ENCODE measurements around the gene ZNF503.

ZNF503 gene, protein sequence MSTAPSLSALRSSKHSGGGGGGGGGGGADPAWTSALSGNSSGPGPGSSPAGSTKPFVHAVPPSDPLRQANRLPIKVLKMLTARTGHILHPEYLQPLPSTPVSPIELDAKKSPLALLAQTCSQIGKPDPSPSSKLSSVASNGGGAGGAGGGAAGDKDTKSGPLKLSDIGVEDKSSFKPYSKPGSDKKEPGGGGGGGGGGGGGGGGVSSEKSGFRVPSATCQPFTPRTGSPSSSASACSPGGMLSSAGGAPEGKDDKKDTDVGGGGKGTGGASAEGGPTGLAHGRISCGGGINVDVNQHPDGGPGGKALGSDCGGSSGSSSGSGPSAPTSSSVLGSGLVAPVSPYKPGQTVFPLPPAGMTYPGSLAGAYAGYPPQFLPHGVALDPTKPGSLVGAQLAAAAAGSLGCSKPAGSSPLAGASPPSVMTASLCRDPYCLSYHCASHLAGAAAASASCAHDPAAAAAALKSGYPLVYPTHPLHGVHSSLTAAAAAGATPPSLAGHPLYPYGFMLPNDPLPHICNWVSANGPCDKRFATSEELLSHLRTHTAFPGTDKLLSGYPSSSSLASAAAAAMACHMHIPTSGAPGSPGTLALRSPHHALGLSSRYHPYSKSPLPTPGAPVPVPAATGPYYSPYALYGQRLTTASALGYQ

DNA sequence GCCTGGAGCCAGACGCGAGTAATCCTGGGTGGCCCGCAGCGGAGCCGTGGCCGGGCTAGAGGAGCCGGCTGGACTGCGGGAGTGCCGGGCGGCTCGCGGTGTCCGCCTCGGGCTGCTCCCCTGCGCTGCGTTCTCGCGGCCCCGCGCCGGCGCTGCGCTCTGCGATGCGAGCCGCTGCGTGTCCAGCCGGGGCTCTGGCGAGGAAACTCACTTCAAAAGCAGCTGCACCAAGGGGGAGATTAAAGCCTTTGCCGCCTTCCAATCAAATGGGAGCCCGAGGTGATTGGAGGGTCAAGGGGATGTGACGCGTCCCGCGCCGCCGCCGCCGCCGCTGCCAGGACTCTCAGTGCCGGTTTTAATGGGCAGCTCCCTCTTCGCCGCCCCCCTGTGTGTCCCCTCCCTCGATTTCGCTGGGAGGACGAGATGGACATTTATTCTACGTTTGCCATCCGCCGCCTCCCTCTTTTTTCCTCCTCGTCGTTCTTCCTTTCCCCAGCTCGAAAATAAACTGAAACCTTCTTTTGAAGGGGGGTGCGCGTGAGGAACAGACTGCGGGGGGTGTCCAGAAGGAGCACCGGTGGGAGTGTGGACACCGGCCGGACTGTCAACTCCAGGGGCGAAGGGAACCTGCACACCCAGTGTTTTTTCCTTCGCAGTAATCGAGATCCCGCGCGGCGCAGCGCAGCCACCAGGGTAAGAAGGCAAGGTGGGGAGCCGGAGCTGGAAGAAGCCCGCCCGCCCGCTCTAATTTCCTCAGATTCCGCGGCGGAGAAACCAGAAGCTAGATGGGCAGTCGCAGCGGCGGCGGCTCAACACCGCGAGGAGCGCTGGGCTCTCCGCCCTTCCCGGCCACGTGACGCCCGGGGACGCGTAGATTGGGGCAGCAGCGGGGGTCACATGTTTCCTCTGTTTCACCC is at the start of gene ZNF503:
Gene ZNF503 (minus strand): TSS at position 196 of the 917 bp plus-strand sequence. CDS start 345 bp downstream, outside the sequence.
- no peak for DNase-seq (ENCODE audit: low read depth in 3 of 3)

DNA sequence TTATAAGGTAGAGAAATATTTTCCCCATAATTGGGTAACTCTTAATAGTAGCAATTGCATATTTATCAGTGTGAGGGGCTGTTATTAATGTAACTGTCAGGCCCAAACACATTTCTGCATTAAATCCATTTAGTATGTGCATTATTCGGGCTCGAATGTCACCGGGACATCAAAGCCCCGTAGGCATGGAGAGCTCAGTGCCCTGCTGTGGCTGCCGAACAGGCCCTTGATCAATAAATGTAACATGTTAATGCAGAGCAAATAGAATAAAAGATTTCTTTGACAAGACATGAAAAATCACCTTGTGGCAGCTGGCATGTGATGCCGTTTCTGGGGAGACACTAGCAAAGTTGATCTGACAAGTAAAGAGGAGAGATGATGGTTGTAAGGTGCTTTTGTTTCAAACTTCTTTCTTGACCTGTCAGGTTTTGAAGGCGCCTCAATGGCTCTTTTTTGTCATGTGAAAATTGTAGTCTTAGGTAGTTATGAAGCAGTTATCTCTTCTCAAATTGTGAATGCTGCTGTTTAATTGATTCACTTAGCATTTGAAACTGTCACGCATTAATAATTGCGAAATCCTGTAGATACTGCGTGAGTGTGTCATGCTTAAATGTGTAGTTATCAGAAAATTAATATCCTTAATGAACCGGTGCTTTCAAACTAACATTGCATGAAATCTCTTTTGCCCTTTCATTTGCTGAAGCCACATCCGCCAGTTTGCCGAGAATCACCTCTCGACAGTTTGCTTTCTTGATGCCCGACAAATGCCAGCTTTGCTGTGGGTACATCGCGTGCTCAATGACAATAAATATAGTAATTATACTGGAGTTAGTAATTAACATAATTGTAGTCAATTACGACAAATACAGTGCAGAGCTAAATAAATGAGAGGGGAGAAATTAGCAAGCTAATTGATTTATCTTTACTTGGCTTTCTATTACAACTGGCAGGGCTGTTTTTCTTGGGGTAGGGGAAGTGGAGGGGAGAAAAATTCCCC is 49.4 kb upstream of the ZNF503 start:
- no peak for DNase-seq (ENCODE audit: low read depth in 3 of 3)

DNA sequence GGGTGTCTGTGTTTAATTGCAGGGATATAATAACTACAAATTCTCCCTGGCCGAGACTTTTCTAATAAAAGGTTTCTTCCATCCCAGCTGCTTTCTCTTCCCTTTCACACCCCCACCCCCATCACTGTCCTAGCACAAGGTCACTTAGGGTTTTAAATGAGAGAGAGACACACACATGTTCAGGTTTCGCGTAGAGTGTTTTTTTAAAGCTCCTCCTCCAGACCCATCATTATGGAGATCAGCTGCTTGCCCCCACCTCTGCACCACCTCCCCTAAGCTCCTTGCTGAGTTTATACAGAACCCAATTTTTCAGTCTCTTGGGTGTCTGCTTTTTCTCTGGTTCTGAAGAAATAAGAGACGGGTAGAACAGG is 48.5 kb upstream of the ZNF503 start:
- DNase-seq (ENCODE audit: low read depth in 3 of 3): no peak

DNA sequence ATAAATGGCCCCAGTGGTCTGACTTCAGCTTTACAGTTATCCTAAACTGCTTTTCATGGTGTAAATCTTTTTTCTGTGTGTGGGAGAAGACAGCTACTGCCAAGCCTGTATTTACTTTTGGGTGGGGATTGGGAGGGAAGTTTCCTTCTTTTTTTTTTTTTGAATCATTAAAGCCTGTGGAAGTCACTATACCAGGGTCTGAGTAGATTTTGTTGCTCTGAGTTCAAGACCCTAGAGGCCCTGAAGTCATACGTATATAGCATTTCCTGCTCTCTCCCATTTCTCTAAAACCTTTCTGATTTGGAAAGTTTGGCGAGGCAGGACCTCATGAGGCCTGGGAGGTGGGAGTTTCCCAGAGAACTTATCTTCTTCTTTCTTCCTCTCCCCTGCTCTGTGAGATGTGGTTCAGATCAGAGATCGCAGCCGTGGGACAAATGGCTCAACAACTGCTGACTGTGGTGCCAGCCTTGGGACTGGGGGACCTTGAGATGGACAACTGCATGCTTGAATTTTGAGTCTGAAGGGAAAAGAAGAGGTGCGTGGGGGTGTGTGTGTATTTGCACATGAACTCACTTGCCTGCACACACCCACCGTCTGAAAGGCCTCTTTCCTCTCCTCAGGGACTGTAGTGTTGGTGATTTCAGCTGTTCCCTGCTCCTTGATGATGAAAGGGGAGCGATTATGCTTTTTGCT is 48.0 kb upstream of the ZNF503 start:
- no peak for DNase-seq (ENCODE audit: low read depth in 3 of 3)

DNA sequence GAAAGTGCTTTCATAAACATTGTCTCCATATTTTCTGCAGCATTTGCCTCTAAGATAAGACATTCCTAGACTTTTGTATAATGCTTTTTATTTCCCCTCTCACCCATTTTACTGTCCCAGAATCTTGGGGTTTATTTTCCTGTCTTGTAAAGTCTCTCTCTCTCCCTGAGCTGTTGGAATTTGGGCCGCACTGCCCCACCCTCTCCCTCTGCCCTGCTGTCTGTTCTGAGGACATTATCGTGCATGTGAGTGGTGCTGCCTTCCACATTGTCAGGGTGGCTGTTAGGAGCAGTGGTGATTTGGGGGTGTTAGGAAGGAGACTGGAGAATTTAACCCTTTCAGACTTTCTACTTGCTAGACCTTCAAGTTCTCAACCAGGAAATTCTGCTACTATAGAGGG is 46.6 kb upstream of the ZNF503 start:
- DNase-seq (ENCODE audit: low read depth in 3 of 3): no peak

DNA sequence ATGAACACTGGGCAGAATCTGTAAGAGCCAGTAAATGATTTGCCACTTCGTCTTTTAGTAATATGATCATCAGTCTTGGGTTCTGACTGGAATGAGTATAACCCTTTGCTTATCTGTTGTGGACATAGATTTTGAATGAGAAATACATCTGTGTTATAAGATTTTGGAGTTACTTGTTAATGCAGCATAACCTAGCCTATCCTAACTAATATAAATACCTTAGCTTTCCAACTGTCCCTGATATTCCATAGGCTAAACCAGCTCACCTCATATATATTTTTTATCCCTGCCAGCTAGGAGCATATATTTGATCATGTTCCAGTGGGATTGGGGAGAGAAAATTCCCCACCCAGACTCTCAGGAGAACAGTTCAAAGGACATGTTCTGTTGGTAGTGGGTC is 44.9 kb upstream of the ZNF503 start:
- DNase-seq (ENCODE audit: low read depth in 3 of 3): no peak

DNA sequence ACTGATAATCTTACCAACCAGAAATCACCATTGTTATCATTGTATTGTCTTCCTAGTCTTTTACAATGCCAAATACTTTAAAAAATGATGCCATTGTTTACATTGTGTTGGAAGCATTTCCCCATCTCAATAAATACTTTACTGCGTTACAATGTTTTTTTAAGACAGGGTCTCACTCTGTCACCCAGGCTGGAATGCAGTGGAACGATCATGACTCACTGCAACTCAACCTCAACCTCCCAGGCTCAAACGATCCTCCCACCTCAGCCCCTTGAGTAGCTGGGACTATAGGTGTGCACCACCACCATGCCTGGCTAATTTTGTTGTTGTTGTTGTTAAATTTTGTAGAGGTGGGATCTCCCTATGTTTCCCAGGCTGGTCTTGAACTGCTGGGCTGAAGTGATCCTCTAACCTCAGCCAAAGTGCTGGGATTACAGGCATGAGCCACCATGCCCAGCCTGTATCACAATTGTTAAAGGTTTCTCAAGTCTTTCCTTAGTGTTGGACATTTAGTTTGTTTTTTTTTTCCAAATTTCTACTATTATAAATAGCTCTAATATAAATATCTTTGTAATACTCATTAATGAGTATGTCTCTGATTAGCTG is 43.3 kb upstream of the ZNF503 start:
- DNase-seq (ENCODE audit: low read depth in 3 of 3): no peak

DNA sequence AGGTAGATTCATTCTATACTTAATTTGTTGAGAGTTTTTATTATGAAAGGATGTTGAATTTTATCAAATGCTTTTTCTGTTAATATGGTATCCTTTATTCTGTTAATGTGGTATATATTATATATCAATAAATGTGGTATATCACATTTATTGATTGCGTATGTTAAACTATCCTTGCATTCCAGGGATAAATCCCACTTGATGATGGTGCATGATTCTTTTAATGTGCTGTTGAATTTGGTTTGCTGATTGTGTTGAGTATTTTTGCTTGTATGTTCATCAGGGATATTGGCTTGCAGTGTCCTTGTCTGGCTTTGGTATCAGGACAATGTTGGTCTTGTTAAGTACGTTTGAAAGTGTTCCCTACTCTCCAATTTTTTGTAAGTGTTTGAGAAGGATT is 41.8 kb upstream of the ZNF503 start:
- no peak for DNase-seq (ENCODE audit: low read depth in 3 of 3)

DNA sequence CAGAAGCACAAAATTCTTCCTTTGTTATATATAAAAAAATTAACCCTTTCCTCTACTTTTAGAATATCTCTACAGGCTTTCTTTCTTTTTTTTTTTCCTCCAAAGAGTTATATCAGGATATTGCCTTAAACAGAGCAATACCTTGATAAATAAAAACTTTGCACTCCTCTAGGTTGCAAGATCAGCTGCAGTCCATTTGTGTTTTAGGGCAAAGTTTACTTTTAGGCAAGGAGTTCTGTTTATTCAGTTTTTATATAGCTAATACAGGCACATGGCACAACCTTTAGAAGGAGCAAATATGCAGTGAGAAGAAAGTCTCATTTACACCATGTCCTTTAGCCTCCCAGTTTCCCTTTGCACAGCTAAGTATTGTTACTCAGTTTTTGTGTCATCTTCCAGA is 40.1 kb upstream of the ZNF503 start:
- no peak for DNase-seq (ENCODE audit: low read depth in 3 of 3)

DNA sequence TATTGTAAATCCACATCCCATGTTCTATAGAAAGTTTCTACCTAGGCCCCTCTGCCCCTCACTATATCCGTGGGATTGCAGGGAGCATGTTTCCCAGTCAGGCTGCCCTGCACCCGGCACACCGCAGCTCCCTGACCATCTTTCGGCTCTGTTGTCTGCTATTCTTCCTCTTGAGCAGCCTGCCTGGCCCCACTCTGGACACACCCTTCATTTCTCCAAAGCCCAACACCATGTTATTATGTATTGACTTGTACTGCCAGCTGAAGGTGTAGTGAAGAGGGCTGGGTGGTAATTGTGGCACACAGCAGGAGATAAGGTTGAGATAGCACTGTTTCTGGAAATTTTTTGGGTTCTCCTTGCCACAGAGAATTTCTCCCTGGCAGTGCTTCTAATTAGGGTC is 39.6 kb upstream of the ZNF503 start:
- DNase-seq (ENCODE audit: low read depth in 3 of 3): no peak

DNA sequence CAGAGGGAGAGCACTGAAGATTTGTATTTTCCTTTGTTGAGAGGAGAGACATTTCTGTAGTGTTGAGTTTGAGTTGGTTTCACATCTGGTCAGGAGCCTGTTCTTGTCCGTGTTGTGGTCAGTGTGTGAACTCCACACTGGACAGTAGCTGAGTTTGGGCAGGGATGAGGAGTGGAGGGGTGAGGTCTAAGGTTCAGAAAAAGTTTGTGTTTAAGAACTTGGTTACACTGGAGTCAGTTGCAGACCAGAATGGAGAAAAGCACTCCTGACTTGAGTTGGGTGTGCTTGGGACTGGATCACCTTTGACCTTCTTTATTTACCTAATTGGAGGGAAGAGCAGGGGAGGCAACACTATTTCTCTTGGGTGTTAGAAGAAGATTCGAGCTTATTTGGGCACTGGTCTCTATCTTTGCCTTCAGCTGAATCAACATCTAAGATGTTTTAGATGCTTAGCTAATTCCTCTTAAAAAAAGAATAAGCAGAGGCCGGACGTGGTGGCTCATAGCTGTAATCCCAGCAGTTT is 38.8 kb upstream of the ZNF503 start:
- DNase-seq (ENCODE audit: low read depth in 3 of 3): no peak

DNA sequence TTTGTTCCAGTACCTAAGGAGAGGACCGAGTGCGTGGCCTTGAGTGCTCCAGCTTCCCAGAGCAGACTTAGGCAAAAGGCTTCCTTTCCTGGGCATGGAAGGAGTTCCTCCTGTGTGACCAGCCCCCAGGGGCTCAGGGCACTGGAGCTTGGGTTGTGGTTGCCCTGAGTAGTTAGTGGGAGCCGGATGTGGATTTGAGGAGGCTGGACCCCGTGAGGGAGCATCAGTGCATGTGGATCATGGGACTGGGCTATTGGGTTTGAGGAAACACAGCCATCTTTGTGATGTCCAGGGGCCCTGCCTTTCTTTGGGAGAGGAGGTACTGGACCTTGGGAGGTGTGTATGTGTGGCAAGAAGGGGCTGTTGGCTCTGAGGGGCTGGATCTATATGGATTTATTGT is 38.2 kb upstream of the ZNF503 start:
- no peak for DNase-seq (ENCODE audit: low read depth in 3 of 3)

DNA sequence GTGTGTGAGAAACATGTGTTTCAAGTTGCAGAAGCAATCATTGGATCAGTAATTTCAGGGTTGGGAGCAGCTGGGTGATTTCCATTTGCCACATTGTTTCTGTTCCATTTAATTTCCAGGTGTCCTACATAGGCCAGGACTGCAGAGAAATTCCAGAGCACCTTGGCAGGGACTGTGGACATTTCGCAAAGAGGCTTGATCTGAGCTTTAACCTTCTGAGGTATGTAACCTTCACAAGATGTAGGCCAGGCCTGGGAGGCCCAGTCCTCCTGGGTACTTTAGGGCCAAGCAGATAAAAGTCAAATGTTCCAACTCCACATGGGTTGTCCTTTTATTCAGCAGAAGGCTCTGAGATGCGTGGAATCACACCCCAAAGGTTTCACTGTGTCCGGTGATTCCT is 36.7 kb upstream of the ZNF503 start:
- no peak for DNase-seq (ENCODE audit: low read depth in 3 of 3)

DNA sequence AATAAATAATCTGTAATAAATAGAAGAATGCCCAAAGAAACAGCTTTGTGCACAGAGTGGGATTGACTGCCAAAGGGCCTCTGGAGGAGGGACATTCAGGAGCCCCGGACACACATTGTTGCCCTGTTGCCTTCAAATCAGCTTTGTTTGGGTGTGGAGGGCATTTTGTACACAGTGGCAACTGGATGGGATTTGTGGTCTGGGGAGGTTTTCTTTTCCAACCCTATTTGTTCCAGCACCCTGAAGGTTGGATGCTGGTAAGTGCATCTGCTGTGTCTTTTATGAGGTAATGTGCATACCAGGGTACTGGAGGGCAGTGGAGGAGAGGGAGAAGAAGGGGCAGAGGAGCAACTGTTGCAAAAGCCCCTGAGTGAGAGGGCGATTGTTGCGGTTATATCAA is 36.1 kb upstream of the ZNF503 start:
- no peak for DNase-seq (ENCODE audit: low read depth in 3 of 3)

DNA sequence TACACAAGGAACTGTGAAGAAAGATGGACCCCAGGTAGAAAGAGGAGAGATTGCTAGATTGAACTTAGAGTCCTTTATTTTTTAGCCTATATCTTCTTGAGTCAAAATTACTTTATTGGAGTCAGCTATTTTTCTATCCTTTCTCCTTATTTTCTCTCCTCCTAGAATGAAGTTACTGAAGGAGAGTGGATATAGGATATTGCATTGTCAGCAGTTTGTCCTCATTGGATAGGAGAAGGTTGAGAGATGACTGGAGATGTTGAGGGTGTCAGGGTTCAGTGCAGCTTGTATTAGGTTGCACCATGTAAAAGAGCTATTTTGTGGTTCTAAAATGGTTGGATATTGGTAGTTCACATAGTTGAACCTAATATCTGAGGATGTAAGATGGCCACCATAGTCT is 35.3 kb upstream of the ZNF503 start:
- DNase-seq (ENCODE audit: low read depth in 3 of 3): no peak

DNA sequence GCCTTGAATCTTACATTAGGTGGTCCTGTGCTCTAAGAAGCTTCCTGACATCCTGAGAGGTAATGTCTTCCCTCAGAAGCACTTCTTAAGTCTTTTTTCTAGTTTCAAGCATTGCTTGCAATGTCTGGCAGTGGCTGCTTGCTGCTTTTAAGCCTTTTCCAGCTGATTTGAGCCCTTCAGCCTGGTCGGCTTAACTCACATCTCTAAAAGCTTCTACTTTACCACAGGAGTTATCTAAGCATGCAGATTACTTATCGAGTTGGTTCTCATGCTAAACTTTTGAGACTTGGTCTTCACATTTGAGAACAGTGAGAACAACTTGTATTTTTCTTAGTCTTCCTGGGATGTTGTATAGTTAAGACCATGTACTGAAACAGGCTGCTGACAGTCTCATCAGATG is 33.7 kb upstream of the ZNF503 start:
- no peak for DNase-seq (ENCODE audit: low read depth in 3 of 3)

DNA sequence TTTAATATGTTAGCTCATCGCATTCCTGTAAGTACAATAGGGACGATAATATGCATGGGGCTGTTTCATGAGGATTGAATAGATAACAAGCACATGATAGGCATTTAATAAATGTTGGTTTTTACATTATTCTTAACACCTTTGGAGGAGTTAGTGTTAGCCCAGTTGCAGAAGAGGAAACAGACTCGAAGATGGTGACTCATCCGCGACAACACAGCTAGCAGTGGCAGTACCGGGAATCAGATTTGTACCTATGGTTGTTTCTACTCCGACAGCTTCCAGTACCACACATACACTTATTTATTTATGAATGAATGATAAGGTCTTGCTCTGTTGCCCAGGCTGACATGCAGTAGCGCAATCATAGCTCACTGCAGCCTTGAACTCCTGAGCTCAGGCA is 32.7 kb upstream of the ZNF503 start:
- DNase-seq (ENCODE audit: low read depth in 3 of 3): no peak

DNA sequence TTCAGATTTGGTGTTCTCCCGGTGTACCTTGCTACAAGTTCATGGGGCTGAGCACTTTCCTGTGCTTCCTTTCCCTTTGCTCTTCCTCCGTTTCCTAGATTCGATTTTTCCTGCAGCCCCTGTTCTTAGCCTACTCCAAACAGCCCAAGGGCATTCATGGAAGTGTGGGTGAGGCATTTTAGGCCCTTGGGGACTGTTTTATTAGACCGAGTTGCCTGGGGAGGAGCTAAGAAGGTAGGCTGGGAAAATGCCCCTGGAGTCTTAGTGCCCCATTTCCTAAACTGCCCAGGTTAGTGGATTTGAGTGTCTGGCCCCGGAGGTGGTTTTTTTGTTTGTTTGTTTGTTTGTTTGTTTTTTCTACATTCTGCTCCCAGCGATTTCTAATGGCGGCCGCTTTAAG is 31.7 kb upstream of the ZNF503 start:
- DNase-seq (ENCODE audit: low read depth in 3 of 3): no peak

DNA sequence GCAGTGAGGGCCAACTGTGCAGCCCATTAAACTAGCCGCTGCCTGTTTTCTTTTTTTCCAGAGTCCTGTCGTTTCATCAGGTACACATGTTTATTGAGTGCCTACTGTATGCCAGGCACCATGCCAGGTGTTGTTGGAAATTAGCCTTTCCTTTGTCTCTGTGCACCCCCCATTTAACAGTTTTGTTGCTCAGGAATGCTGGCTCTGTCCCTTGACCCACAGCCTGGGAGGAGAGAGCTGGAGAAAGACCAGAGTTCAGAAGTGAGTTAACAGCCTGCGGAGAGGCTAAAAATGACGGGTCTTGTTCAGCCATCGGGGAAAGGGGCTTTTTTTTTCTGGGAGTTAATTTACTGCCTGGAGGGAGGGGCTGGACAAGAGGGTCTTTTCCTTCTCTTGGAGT is 31.2 kb upstream of the ZNF503 start:
- no peak for DNase-seq (ENCODE audit: low read depth in 3 of 3)

DNA sequence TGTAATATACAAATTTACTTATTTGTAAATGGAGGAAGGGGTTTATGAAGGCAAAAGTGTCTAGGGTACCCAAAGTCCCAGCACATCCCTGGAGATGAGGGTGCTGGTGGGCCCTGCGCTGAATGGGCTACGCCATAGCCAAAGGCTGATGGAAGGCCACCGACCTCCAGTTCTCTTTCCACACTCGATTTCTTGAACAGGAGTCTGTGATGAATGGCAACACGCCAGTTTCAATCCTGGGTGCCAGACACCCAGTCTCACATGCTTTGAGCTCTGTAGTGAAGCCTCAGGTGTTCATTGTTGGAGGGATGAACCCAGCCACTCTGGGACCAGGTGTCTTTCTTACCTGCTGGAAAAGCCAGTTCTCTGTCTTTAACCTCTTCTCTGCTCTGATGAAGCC is 30.6 kb upstream of the ZNF503 start:
- no peak for DNase-seq (ENCODE audit: low read depth in 3 of 3)
